ENCODE results near the gene A1CF. TPM values are rescaled to one million over a fixed set of nuclear protein-coding genes. Genes with fewer than 3 reads are reported as not detected.

A1CF gene
- total RNA-seq, 1 donor from 2014 or later: not detected

- Histone ChIP-seq H3K27ac (ENCODE audit: low read depth, low read length) (no peak overlapping the region), H3K79me2 (ENCODE audit: insufficient read depth, low read length) (no peaks in the 10 kb centered on the region), H3K4me1 (ENCODE audit: insufficient read depth, low read length) (peaks cover 9% of the 10 kb centered on the region), H3K27me3 (ENCODE audit: insufficient read depth, low read length) (peaks cover 7% of the 10 kb centered on the region), H3K36me3 (ENCODE audit: insufficient read depth, low read length) (no peaks in the 10 kb centered on the region), H3K9ac (ENCODE audit: low read length) (no peak overlapping the region), H4K20me1 (ENCODE audit: insufficient read depth, low read length) (no peaks in the 10 kb centered on the region), H3K9me3 (ENCODE audit: insufficient read depth, low read depth, low read length) (no peaks in the 10 kb centered on the region), H3K4me2 (ENCODE audit: low read length) (no peak overlapping the region), H3K4me3 (ENCODE audit: insufficient read depth, low read depth, low read length) (no peak overlapping the region), H2AFZ (ENCODE audit: low read depth, low read length) (no peak overlapping the region)
- peak; percentile 23 for FAIRE-seq
- H3K27me3 Mint-ChIP-seq (ENCODE audit: low read depth, unreplicated experiment): no peaks in the 10 kb centered on the region
- no peaks in the 10 kb centered on the region for H3K36me3 Mint-ChIP-seq (ENCODE audit: low read depth, unreplicated experiment)
- H3K9me3 Mint-ChIP-seq (ENCODE audit: unreplicated experiment): no peaks in the 10 kb centered on the region
- no peak for TF ChIP-seq CTCF (IDR thresholded peaks at IDR 0.05; ENCODE audit: insufficient read depth, low read depth, low read length)
- TF ChIP-seq EZH2 (IDR thresholded peaks at IDR 0.05; ENCODE audit: insufficient read depth, low read length): no peak
- no peak overlapping the region for H3K4me3 Mint-ChIP-seq (ENCODE audit: unreplicated experiment)
- H3K4me1 Mint-ChIP-seq (ENCODE audit: low read depth, unreplicated experiment): peaks cover 22% of the 10 kb centered on the region
- DNase-seq (ENCODE audit: low read depth): peak; percentile 12
- no peak overlapping the region for H3K27ac Mint-ChIP-seq (ENCODE audit: unreplicated experiment)
Observed at GRCh38 chr10:50846753-50847152, 38.7 kb downstream of the A1CF start.

- peaks cover 3% of the 10 kb centered on the region for H3K9me3 Mint-ChIP-seq (ENCODE audit: unreplicated experiment)
- no peak overlapping the region for H3K4me3 Mint-ChIP-seq (ENCODE audit: unreplicated experiment)
- no peaks in the 10 kb centered on the region for H3K9me3 ChIP-seq (ENCODE audit: insufficient read depth, low read depth, low read length)
- H3K36me3 ChIP-seq (ENCODE audit: insufficient read depth, low read length): no peaks in the 10 kb centered on the region
- no peak overlapping the region for H3K4me3 ChIP-seq (ENCODE audit: insufficient read depth, low read depth, low read length)
- no peak overlapping the region for H3K9ac ChIP-seq (ENCODE audit: low read length)
- H3K27ac ChIP-seq (ENCODE audit: low read depth, low read length): no peak overlapping the region
- no peaks in the 10 kb centered on the region for H3K4me1 ChIP-seq (ENCODE audit: insufficient read depth, low read length)
- peaks cover 20% of the 10 kb centered on the region for H3K27me3 ChIP-seq (ENCODE audit: insufficient read depth, low read length)
- H3K79me2 ChIP-seq (ENCODE audit: insufficient read depth, low read length): no peaks in the 10 kb centered on the region
- H2AFZ ChIP-seq (ENCODE audit: low read depth, low read length): no peak overlapping the region
- TF ChIP-seq EZH2 (IDR thresholded peaks at IDR 0.05; ENCODE audit: insufficient read depth, low read length): no peak
- TF ChIP-seq CTCF (IDR thresholded peaks at IDR 0.05; ENCODE audit: insufficient read depth, low read depth, low read length): no peak
- no peaks in the 10 kb centered on the region for H3K4me1 Mint-ChIP-seq (ENCODE audit: low read depth, unreplicated experiment)
- peaks cover 2% of the 10 kb centered on the region for H3K27me3 Mint-ChIP-seq (ENCODE audit: low read depth, unreplicated experiment)
- H4K20me1 ChIP-seq (ENCODE audit: insufficient read depth, low read length): no peaks in the 10 kb centered on the region
- no peak for DNase-seq (ENCODE audit: low read depth)
- FAIRE-seq: no peak
- no peak overlapping the region for H3K4me2 ChIP-seq (ENCODE audit: low read length)
- H3K36me3 Mint-ChIP-seq (ENCODE audit: low read depth, unreplicated experiment): no peaks in the 10 kb centered on the region
- no peak overlapping the region for H3K27ac Mint-ChIP-seq (ENCODE audit: unreplicated experiment)
Observed at GRCh38 chr10:50837095-50837494, 48.3 kb downstream of the A1CF start.

- Histone ChIP-seq H3K9ac (ENCODE audit: low read length) (no peak overlapping the region), H2AFZ (ENCODE audit: low read depth, low read length) (no peak overlapping the region), H3K27me3 (ENCODE audit: insufficient read depth, low read length) (peaks cover 8% of the 10 kb centered on the region), H3K79me2 (ENCODE audit: insufficient read depth, low read length) (no peaks in the 10 kb centered on the region), H3K4me1 (ENCODE audit: insufficient read depth, low read length) (no peaks in the 10 kb centered on the region), H4K20me1 (ENCODE audit: insufficient read depth, low read length) (no peaks in the 10 kb centered on the region), H3K4me3 (ENCODE audit: insufficient read depth, low read depth, low read length) (no peak overlapping the region), H3K27ac (ENCODE audit: low read depth, low read length) (no peak overlapping the region), H3K9me3 (ENCODE audit: insufficient read depth, low read depth, low read length) (no peaks in the 10 kb centered on the region), H3K4me2 (ENCODE audit: low read length) (no peak overlapping the region), H3K36me3 (ENCODE audit: insufficient read depth, low read length) (no peaks in the 10 kb centered on the region)
- Mint-ChIP-seq H3K36me3 (ENCODE audit: low read depth, unreplicated experiment) (no peaks in the 10 kb centered on the region), H3K9me3 (ENCODE audit: unreplicated experiment) (peaks cover 3% of the 10 kb centered on the region), H3K4me1 (ENCODE audit: low read depth, unreplicated experiment) (no peaks in the 10 kb centered on the region), H3K27ac (ENCODE audit: unreplicated experiment) (no peak overlapping the region), H3K27me3 (ENCODE audit: low read depth, unreplicated experiment) (peaks cover 2% of the 10 kb centered on the region), H3K4me3 (ENCODE audit: unreplicated experiment) (no peak overlapping the region)
- no peak for TF ChIP-seq EZH2 (IDR thresholded peaks at IDR 0.05; ENCODE audit: insufficient read depth, low read length)
- TF ChIP-seq CTCF (IDR thresholded peaks at IDR 0.05; ENCODE audit: insufficient read depth, low read depth, low read length): no peak
- DNase-seq (ENCODE audit: low read depth) (no peak), FAIRE-seq (no peak)
Observed at GRCh38 chr10:50832171-50832751, 53.2 kb downstream of the A1CF start.

Measured in astrocyte (in vitro differentiated cells and primary cell).